H1 (cell line): Measurements from ENCODE around the gene AGRN. TPM values are rescaled to one million over a fixed set of nuclear protein-coding genes. Genes with fewer than 3 reads are reported as not detected.

Experiments used
- BRCA1 ChIP-seq: IDR thresholded peaks from 2 replicates; pipeline ENCODE4 v1.6.1; 2012; ENCODE audit warnings: low read depth, low read length, improper control_type of control experiment
- RNF2 ChIP-seq: fragments of 200-900, 300-1000 bp; sonication (generic); IDR thresholded peaks from 2 replicates; pipeline ENCODE4 v1.7.1; 2016; ENCODE audit warnings: borderline replicate concordance, low read depth, mild to moderate bottlenecking, antibody characterized with exemption, low read length; ENCODE audit not compliant: poor library complexity, severe bottlenecking; ENCODE audit errors: missing control alignments
- SP4 ChIP-seq: IDR thresholded peaks from 2 replicates; pipeline ENCODE4 v1.6.1; 2012; ENCODE audit warnings: low read length, inconsistent platforms
- TAF1 ChIP-seq: IDR thresholded peaks from 2 replicates; pipeline ENCODE4 v1.6.1; 2011; ENCODE audit warnings: mild to moderate bottlenecking, low read depth, low read length
- TCF12 ChIP-seq: IDR thresholded peaks from 2 replicates; pipeline ENCODE4 v1.6.1; 2011; ENCODE audit warnings: low read depth, mild to moderate bottlenecking, low read length
- polyA plus RNA-seq, 7 experiments: library from polyadenylated mRNA; depleted of rRNA in 3 of 7; stranded (reverse) in 5 of 7; unstranded in 2 of 7; fragments of >200 nt in 5 of 7; fragments of 200-250 nt in 2 of 7; gene quantifications; 1 replicate in 5 of 7; 2 replicates in 1 of 7; 4 replicates in 1 of 7; pipeline versions ENCODE4 v1.2.1 to v1.2.3, GENCODE V29; 2011 to 2013; ENCODE audit warnings: missing spikeins in 2 of 7, mixed read lengths in 2 of 7
- total RNA-seq: library from RNA; stranded (reverse); fragmentation: NEBNext Ultra II Directional; extraction: Animal tissue kit (Norgen Biotek cat#: 25700); gene quantifications from 2 replicates; pipeline ENCODE4 v1.2.1, GENCODE V29; 2021
- TF ChIP-seq, protein P1 (sequence below): fragments of 300-600 bp; sonication (generic); IDR thresholded peaks from 2 replicates; pipeline ENCODE4 v1.7.1; 2012; ENCODE audit warnings: low read length, moderate library complexity, mild to moderate bottlenecking, inconsistent platforms; ENCODE audit not compliant: insufficient replicate concordance
- TF ChIP-seq, protein P2 (sequence below): IDR thresholded peaks from 2 replicates; pipeline ENCODE4 v1.6.1; 2012; ENCODE audit warnings: inconsistent platforms

The AGRN gene
- total and polyA plus RNA-seq, 2 of the 8 experiments (the other 6 are each of a cell fraction or from before 2014, with no cell fraction given) = 52.3 to 155 TPM

DNA sequence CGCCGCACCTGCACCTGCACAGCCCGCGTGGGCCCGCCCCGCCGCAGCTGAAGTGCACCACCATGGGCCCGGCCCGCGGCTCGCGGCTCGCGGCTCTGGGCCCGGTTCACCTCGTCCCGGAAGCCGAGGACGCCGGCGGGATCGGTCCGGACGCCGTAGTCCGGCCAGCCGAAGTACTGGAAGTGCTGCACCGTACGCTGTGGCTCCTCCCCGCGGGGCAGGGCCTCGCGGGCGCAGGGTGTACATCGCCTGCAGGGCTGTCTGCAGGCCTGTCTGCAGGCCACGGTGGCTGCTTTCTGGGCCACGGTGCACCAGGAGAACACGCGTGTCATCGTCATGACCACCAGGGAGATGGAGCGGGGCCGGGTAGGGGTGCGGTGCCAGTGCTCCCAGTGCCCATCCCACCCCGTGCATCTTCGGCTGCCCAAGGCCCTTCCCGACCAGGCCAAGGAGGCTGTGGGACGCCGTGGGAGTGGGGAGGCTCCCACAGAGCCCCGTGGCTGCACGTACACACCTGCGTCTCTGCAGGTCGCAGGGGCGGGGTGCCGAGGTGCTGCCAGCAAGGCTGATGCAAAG is 47.5 kb downstream of the AGRN start (continued):
- TF ChIP-seq, protein P1, sequence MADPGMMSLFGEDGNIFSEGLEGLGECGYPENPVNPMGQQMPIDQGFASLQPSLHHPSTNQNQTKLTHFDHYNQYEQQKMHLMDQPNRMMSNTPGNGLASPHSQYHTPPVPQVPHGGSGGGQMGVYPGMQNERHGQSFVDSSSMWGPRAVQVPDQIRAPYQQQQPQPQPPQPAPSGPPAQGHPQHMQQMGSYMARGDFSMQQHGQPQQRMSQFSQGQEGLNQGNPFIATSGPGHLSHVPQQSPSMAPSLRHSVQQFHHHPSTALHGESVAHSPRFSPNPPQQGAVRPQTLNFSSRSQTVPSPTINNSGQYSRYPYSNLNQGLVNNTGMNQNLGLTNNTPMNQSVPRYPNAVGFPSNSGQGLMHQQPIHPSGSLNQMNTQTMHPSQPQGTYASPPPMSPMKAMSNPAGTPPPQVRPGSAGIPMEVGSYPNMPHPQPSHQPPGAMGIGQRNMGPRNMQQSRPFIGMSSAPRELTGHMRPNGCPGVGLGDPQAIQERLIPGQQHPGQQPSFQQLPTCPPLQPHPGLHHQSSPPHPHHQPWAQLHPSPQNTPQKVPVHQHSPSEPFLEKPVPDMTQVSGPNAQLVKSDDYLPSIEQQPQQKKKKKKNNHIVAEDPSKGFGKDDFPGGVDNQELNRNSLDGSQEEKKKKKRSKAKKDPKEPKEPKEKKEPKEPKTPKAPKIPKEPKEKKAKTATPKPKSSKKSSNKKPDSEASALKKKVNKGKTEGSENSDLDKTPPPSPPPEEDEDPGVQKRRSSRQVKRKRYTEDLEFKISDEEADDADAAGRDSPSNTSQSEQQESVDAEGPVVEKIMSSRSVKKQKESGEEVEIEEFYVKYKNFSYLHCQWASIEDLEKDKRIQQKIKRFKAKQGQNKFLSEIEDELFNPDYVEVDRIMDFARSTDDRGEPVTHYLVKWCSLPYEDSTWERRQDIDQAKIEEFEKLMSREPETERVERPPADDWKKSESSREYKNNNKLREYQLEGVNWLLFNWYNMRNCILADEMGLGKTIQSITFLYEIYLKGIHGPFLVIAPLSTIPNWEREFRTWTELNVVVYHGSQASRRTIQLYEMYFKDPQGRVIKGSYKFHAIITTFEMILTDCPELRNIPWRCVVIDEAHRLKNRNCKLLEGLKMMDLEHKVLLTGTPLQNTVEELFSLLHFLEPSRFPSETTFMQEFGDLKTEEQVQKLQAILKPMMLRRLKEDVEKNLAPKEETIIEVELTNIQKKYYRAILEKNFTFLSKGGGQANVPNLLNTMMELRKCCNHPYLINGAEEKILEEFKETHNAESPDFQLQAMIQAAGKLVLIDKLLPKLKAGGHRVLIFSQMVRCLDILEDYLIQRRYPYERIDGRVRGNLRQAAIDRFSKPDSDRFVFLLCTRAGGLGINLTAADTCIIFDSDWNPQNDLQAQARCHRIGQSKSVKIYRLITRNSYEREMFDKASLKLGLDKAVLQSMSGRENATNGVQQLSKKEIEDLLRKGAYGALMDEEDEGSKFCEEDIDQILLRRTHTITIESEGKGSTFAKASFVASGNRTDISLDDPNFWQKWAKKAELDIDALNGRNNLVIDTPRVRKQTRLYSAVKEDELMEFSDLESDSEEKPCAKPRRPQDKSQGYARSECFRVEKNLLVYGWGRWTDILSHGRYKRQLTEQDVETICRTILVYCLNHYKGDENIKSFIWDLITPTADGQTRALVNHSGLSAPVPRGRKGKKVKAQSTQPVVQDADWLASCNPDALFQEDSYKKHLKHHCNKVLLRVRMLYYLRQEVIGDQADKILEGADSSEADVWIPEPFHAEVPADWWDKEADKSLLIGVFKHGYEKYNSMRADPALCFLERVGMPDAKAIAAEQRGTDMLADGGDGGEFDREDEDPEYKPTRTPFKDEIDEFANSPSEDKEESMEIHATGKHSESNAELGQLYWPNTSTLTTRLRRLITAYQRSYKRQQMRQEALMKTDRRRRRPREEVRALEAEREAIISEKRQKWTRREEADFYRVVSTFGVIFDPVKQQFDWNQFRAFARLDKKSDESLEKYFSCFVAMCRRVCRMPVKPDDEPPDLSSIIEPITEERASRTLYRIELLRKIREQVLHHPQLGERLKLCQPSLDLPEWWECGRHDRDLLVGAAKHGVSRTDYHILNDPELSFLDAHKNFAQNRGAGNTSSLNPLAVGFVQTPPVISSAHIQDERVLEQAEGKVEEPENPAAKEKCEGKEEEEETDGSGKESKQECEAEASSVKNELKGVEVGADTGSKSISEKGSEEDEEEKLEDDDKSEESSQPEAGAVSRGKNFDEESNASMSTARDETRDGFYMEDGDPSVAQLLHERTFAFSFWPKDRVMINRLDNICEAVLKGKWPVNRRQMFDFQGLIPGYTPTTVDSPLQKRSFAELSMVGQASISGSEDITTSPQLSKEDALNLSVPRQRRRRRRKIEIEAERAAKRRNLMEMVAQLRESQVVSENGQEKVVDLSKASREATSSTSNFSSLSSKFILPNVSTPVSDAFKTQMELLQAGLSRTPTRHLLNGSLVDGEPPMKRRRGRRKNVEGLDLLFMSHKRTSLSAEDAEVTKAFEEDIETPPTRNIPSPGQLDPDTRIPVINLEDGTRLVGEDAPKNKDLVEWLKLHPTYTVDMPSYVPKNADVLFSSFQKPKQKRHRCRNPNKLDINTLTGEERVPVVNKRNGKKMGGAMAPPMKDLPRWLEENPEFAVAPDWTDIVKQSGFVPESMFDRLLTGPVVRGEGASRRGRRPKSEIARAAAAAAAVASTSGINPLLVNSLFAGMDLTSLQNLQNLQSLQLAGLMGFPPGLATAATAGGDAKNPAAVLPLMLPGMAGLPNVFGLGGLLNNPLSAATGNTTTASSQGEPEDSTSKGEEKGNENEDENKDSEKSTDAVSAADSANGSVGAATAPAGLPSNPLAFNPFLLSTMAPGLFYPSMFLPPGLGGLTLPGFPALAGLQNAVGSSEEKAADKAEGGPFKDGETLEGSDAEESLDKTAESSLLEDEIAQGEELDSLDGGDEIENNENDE = no peak
- TF ChIP-seq, protein P2, sequence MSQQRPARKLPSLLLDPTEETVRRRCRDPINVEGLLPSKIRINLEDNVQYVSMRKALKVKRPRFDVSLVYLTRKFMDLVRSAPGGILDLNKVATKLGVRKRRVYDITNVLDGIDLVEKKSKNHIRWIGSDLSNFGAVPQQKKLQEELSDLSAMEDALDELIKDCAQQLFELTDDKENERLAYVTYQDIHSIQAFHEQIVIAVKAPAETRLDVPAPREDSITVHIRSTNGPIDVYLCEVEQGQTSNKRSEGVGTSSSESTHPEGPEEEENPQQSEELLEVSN = no peak
- TF ChIP-seq RNF2 = no peak
- no peak for TF ChIP-seq BRCA1
- no peak for TF ChIP-seq TAF1
- TF ChIP-seq TCF12 = no peak
- TF ChIP-seq SP4 = no peak
